HS-27A (cell line): ENCODE measurements around the gene SDHA.
"Not testable (repeated sequence)": the region's sequence is repeated elsewhere in the genome, so short reads cannot be mapped to it uniquely, and the experiment has no call there.

Experiments
- DNase-seq: peaks from one replicate; pipeline ENCODE4 v3.0.0-alpha.2; 2012; ENCODE audit warnings: low read depth, missing footprints

Gene SDHA

DNA sequence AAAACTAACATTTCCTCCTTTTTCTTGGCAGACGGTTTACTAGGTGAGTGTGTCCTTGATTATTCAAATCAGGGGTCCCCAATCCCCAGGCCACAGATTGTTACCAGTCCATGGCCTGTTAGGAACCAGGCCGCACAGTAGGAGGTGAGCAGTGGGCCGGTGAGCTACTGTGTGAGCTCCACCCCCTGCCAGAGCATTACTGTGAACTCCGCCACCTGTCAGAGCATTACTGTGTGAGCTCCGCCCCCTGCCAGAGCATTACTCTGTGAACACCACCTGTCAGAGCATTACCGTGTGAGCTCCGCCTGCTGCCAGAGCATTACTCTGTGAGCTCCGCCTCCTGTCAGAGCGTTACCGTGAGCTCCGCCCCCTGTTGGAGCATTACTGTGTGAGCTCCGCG is 39.0 kb downstream of the SDHA start:
- DNase-seq = no peak

GRCh38 chr5:263275-263974 is 45.3 kb downstream of the SDHA start:
- peak; percentile 58 for DNase-seq

GRCh38 chr5:264338-264737 is 46.2 kb downstream of the SDHA start:
- no peak for DNase-seq

- not testable (repeated sequence) for DNase-seq
Measured at GRCh38 chr5:266311-267026, 48.3 kb downstream of the SDHA start.

- DNase-seq = no peak
Measured at GRCh38 chr5:267716-268115, 49.6 kb downstream of the SDHA start.

GRCh38 chr5:270340-270739 is 52.2 kb downstream of the SDHA start:
- DNase-seq = no peak

- DNase-seq = not testable (repeated sequence)
Measured at GRCh38 chr5:271828-272167, 53.7 kb downstream of the SDHA start.

DNA sequence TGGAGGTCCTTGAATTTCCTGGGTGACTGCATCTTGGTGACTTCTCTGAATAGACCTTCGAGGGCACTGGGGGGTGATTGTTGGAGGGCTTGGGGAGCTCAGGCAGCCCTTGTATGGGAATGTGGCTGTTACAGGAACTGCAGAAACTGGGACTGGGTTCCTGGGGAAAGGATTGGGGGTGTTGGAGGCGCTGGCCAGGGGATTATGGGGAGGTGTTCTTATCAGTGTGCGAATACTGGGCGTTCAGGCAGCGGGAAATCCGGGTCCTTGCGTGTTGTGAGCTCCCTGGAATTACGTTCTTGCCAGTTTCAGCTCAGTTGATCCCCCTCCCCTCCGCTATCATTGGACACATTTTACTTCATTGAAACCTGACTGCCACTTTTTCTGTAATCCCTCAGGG is 55.0 kb downstream of the SDHA start:
- DNase-seq = not testable (repeated sequence)

DNA sequence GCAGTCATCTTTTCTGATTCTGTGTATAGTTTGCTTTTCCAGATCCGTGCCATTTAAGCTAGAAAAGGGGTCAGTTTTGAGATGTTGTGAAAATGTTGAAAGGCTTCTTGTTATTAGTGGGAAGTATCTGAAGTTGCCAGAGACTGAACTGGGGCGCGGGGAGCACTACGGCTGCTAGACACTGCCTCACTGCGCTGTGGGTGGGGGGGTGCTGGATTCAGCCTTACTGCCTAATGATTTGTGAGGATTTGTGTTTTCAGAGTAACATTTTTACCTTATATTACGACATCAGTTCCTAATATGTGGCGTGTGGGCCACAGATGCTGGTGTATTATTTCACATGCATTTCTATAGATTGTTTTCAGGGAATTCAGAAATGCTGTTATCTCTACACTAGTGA is 55.4 kb downstream of the SDHA start:
- not testable (repeated sequence) for DNase-seq

DNA sequence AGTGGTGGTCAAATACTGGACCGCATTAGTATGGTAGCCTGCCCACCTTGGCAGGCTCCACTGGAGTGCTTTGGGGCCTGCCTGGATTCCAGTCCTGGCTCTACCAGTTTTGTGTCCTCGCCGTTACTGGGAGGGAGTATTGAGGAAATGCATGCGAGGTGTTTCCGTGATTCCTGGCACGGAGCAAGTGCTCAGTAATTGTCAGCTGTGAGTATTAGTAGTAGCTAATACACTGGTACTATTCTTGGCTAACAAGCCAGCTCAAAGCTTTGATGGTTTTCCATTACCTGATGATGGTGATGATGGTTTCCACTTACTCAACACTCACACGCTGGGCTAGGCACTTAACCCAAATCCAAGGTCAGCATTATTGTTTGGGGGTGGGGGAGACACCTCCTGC is 56.2 kb downstream of the SDHA start:
- DNase-seq = not testable (repeated sequence)

GRCh38 chr5:278646-279045 is 60.5 kb downstream of the SDHA start:
- no peak for DNase-seq

DNA sequence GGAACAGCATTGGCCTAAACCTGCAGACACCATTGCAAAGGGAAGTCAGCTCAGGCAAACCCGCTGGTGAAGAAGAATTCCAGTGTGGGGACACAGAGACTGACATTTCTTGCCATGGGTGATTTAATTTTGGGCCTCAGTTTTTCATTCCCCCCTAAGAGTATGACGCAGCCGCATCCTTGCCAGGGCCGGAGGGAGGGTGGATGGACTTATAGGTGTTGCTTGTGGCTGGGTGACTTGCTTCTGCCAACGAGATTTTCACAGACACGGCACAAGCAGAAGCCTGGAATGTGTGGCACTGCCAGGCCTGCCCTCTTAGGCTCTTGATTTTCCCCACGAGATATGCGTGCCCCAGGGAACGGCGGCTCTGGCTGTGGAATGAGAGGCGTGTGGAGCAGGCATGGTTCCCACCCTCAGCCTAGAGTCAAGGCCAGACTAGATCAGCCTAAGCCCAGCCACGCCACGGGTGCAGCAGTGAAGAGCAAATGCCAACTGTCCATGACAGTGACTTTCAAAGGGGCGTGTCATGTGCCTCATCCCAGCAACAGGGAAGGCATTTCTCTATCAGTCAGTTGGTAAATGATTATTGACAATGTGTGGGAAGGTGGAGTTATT is 61.0 kb downstream of the SDHA start:
- not testable (repeated sequence) for DNase-seq

- DNase-seq = no peak
Measured at GRCh38 chr5:285991-286557, 68.0 kb downstream of the SDHA start.

- not testable (repeated sequence) for DNase-seq
Measured at GRCh38 chr5:290200-290599, 72.1 kb downstream of the SDHA start.

GRCh38 chr5:291345-291744 is 73.2 kb downstream of the SDHA start:
- DNase-seq = not testable (repeated sequence)

- not testable (repeated sequence) for DNase-seq
Measured at GRCh38 chr5:294788-295187, 76.7 kb downstream of the SDHA start.

DNA sequence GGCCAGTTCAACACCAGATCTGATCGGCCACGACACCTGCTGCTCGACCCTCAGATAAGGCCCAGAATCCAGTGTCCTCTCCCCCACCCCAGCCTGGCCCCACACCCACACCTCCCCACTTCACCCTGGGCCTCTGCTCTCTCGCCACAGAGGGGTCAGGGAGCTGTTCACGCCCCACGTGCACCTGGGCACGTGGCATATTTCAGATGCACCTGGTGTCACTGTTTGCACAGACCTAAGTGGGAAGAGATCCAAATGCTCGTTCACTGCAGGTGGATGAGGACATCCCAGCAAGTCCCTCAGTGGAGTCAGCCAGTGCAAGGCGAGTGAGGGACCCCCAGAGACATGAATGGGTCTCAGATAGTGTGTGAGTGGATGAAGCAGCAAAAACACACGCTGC is 78.1 kb downstream of the SDHA start:
- DNase-seq = not testable (repeated sequence)

GRCh38 chr5:296954-297353 is 78.8 kb downstream of the SDHA start:
- DNase-seq = not testable (repeated sequence)

DNA sequence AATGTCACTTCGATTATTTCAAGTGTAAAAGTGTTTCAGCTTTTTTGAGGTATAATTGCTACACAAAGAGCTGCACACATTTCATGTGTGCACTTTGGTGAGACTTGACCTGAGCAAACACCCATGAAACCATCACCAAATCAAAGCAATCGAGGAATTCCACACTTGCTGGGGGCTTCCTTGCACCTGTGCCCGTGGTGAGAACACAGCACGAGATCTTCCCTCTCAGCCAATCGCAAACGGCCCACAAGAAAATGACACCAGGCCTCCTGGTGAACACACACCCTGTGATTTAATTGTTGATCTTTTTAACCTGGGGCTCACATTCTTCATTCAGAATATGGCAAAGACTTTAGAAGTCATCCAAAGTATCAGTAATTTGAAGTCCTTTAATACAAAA is 79.3 kb downstream of the SDHA start:
- not testable (repeated sequence) for DNase-seq

DNA sequence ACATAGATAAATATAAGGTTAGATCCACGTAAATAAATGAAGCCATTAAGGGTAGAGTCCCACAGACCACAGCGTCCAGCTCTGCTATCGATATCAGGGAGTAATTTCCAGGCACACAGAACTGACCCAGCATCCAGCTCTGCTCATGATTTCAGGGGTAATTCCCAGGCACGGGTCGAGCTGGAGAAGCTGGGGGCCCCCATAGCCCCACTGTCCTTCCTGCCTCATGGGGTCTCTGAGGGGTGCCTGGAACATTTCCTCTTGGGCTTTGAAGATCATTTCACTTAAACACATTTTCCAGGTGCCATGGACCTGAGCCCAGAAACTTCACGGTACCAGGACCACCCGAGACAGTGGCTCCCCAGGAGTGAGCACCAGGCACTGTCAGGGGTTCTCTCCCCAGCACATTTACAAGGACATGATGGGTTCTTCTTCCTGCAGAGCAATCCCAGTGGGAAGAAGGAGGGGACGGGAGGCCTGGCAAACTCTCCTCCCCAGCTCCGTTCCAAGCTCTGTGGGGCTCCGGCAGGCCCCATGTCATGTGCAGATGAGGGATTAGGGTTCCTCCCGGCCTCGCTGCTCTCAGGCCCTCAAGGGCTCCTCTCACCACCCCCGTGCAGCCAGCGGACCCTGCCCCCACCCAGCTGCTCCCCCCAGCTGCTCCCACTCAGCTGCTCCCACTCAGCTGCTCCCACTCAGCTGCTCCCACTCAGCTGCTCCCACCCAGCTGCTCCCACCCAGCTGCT is 80.0 kb downstream of the SDHA start:
- not testable (repeated sequence) for DNase-seq

DNA sequence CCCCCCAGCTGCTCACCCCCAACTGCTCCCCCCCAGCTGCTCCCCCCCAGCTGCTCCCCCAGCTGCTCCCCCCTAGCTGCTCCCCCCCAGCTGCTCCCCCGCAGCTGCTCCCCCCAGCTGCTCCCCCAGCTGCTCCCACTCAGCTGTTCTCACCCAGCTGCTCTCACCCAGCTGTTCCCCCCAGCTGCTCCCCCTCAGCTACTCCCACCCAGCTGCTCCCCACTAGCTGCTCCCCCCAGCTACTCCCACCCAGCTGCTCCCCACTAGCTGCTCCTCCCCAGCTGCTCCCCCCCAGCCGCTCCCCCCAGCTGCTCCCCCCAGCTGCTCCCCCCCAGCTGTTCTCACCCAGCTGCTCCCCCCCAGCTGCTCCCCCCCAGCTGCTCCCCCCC is 80.6 kb downstream of the SDHA start:
- DNase-seq = no peak

- DNase-seq = not testable (repeated sequence)
Measured at GRCh38 chr5:299921-300320, 81.8 kb downstream of the SDHA start.
